ENCODE measurements around the gene OTUD1.

- TF ChIP-seq KDM1A (IDR thresholded peaks at IDR 0.05; ENCODE audit: low read depth) (no peak), CHD2 (IDR thresholded peaks at IDR 0.05; ENCODE audit: low read length, partially characterized antibody) (no peak), POLR2A (IDR thresholded peaks at IDR 0.05; ENCODE audit: low read length) (no peak), EP300 (IDR thresholded peaks at IDR 0.05) (no peak), JUN (IDR thresholded peaks at IDR 0.05) (no peak)
- TF ChIP-seq, protein P1, sequence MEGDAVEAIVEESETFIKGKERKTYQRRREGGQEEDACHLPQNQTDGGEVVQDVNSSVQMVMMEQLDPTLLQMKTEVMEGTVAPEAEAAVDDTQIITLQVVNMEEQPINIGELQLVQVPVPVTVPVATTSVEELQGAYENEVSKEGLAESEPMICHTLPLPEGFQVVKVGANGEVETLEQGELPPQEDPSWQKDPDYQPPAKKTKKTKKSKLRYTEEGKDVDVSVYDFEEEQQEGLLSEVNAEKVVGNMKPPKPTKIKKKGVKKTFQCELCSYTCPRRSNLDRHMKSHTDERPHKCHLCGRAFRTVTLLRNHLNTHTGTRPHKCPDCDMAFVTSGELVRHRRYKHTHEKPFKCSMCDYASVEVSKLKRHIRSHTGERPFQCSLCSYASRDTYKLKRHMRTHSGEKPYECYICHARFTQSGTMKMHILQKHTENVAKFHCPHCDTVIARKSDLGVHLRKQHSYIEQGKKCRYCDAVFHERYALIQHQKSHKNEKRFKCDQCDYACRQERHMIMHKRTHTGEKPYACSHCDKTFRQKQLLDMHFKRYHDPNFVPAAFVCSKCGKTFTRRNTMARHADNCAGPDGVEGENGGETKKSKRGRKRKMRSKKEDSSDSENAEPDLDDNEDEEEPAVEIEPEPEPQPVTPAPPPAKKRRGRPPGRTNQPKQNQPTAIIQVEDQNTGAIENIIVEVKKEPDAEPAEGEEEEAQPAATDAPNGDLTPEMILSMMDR (IDR thresholded peaks at IDR 0.05): no peak
Observed at GRCh38 chr10:23422003-23422411, 16.9 kb upstream of the OTUD1 start.
